Activated T-cell treated with anti-CD3 and anti-CD28 coated beads for 24 hours (primary cell): ENCODE measurements around the gene ETV2.
"Not testable (repeated sequence)": the region's sequence is repeated elsewhere in the genome, so short reads cannot be mapped to it uniquely, and the experiment has no call there.

Source experiments
- DNase-seq: peaks from one replicate; pipeline ENCODE4 v3.0.0-alpha.2; 2020; ENCODE audit warnings: low read depth

Gene ETV2

GRCh38 chr19:35641515-35642151, at the start of gene ETV2:
TSS of gene ETV2 (plus strand) at chr19:35641745. CDS start at chr19:35642461, 716 bp downstream.
- peak; percentile 22 for DNase-seq

GRCh38 chr19:35592226-35592625, 49.3 kb upstream of the ETV2 start:
- no peak for DNase-seq

DNA sequence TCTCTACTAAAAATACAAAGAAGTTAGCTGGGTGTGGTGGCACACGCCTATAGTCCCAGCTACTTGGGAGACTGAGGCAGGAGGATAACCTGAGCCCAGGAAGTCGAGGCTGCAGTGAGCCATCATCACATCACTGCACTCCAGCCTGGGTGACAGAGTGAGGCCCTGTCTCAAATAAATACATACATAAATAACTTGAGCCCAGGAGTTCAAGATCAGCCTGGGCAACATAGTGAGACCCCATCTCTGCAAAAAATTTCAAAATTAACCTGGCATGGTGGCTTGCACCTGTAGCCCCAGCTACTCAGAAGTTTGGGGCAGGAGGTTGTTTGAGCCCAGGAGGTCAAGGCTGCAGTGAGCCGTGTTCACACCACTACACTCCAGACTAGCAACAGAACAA, 46.5 kb upstream of the ETV2 start:
- not testable (repeated sequence) for DNase-seq

DNA sequence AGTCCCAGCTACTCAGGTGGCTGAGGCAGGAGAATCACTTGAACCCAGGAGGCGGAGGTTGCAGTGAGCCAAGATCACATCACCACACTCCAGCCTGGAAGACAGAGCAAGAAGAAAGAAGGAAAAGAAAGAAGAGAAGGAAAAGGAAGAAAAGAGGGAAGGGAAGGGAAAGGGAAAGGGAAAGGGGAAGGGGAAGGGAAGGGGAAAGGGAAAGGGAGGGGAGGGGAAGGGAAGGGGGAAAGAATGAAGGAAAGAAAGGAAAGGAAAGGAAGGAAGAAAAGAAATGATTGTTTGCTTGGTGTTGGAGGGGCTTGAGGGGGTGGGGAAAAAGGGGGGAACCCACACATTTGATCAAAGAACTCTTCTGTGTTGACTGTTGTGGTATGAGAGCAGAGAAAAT, 45.6 kb upstream of the ETV2 start:
- DNase-seq = no peak

DNA sequence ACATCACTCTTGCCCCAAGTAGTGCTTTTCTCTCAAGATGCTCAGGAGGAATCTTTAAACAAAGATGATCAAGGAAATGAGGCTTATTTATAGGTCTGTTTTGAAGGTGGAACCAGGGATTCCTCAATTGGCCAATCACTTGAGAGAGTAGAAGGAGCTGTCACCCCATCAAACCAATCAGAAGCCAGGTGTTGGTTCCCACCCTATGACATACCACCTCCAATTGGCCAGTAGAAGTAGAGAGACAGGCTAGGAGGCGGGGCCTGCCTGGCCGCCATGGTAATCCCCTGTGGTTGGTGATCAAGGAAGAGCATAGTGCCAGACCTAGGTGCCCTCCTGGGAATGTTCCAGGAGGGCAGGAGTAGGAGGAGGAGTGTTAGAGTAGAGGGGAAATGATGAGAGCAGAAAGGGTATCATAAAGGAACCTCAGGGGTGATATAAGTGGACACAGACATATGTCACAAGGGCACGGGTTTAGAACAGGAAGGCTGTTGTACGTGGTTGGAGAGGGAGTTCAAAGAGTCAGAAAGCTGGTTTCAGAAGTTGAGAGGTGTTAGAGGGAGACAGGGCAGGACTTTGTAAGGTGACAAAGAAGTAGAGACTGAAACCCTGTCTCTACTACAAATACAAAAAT, 45.1 kb upstream of the ETV2 start:
- DNase-seq = no peak

DNA sequence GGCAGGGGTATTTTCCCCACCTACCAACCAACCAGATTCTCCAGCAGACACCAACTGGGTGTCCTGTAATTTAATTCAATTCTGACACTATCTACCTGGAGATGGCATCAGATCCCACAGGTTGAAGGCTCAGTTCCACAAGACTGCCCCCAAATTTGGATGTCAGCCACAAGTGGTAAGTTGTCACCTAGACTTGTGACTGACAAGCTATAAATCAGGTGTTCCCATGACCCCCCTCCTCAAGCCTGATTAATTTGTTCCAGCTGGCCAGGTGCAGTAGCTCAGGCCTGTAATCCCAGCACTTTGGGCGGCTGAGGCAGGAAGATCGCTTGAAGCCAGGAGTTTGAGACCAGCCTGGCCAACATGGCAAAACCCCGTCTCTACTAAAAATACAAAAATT, 39.6 kb upstream of the ETV2 start:
- no peak for DNase-seq

- not testable (repeated sequence) for DNase-seq
Measured at GRCh38 chr19:35604436-35604835, 37.1 kb upstream of the ETV2 start.

GRCh38 chr19:35607170-35607569, 34.4 kb upstream of the ETV2 start:
- not testable (repeated sequence) for DNase-seq

DNA sequence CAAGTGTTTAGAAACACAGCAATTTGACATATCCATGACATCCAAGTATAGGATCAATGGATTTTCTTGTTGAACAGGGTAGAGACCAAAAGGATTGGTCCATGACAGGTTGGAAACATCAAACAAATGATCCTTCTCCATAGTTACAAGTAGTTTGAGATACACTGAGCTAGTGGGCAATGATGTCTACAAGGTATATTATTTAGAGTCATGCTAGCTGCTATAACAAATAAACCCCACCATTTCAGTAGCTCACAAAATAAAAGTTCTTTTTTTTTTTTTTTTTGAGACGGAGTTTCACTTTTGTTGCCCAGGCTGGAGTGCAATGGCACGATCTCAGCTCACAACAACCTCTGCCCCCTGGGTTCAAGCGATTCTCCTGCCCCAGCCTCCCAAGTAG, 33.9 kb upstream of the ETV2 start:
- no peak for DNase-seq

DNA sequence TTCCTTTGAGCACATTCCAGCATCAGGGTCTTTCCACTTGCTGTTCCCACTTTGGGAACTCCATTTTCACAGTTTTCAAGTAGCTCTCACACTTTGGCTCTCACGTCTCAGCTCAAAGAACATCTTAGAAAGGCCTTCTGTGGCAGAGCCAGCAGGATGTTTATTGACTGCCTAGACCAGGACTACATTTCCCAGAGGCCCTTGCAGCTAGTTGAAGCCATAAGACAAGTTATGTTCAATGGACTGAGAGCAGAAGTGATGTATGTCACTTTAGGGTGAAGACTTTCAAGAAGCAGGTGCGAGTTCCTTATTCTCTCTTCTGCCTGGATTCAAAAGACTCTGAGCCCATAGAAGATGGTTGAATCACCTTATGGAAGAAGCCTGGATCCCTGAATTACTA, 33.3 kb upstream of the ETV2 start:
- DNase-seq = no peak

DNA sequence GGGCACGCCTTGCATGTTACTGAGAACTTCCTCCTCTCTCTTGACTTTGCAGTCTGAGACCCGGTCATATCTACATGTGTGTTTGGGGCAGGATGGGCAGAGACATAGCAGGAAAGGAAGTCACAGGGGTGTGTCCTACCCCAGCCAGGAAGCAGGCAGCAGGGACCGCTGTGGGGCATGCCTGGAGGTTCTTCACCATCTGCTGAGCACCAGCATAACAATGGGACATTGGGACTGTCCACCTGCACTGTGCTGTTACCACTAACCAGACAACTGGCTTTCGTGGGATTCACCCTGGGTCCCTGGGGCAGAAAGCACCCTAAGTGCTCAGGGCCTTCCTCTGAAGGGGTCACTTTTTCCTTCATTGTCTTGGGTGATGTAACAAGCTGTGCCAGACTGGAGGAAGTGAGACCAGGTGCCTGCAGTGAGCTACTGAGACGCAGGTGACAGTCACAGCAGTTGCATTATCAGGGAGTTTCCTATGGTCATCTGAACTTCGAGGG, 31.6 kb upstream of the ETV2 start:
- DNase-seq = no peak

DNA sequence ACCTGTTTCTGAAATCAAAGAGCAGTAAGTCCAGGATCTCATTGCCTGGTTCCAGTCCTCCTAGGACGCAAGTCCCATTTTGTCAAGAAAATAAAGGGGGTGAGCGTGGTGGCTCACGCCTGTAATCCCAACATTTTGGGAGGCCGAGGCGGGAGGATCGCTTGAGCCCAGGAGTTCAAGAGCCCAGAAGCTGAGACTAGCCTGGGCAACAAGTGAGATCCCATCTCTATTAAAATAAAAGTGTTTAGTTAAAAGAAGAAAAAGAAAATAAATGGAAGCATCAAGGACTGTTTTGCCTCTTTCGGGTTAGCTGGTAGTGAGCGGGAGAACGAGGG, 29.4 kb upstream of the ETV2 start:
- no peak for DNase-seq

GRCh38 chr19:35612559-35613321, 28.8 kb upstream of the ETV2 start, which contains the start of gene HAUS5:
TSS of gene HAUS5 (plus strand) at chr19:35612735. CDS start at chr19:35612795, 60 bp downstream.
- peak; percentile 95 for DNase-seq

GRCh38 chr19:35613574-35613973, 28.0 kb upstream of the ETV2 start:
- DNase-seq = no peak

- no peak for DNase-seq
Measured at GRCh38 chr19:35615036-35615435, 26.5 kb upstream of the ETV2 start.

DNA sequence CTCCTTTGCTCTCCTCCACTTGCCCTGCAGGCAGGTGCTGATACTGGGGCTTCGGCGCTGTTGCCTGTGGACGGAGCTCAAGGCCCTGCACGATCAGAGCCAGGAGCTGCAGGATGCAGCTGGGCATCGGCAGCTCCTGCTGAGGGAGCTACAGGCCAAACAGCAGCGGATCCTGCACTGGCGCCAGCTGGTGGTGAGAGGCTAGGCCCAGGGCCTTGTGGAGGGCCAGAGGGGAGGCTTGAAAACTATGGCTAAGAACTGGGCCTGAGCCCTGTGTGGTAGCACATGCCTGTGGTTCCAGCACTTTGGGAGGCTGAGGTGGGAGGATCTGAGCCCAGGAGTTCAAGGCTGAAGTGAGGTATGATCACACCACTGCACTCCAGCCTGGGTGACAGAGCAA, 22.7 kb upstream of the ETV2 start:
- no peak for DNase-seq

DNA sequence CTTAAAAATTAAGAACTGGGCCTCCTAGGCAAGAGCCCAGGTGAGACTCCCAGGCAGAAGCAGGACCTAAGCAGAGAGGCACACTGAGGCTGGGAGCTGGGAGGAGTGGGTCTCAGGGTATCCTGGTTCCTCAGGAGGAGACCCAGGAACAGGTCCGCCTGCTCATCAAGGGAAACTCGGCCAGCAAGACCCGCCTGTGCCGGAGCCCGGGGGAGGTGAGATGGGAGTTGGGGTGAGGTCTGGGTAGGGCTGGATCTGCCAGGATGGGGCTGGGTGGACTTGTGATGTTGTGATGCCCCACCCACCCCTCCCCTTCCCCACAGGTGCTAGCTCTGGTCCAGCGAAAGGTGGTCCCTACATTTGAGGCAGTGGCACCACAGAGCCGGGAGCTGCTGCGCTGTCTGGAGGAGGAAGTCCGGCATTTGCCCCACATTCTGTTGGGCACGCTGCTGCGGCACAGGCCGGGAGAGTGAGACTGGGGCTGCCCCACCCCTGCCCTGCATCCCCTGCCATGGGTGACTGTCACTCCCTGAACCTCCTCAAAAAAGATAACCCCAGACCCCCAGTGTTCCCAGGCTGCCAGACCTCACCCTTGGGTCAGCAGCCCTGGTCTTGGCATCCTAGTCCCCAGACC, 22.1 kb upstream of the ETV2 start:
- no peak for DNase-seq

DNA sequence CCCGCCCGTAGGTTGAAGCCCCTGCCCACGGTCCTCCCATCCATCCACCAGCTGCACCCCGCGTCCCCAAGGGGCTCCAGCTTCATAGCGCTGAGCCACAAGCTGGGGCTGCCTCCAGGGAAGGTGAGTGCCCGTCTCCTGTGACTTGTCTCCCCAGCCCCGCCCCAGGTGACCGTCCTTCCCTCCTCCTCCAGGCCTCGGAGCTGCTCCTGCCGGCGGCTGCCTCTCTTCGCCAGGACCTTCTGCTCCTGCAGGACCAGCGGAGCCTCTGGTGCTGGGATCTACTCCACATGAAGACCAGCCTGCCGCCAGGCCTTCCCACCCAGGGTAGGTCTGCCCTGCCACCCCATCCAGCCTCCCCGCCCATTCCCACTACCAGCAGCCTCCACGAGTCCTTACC, 21.5 kb upstream of the ETV2 start:
- DNase-seq = no peak

DNA sequence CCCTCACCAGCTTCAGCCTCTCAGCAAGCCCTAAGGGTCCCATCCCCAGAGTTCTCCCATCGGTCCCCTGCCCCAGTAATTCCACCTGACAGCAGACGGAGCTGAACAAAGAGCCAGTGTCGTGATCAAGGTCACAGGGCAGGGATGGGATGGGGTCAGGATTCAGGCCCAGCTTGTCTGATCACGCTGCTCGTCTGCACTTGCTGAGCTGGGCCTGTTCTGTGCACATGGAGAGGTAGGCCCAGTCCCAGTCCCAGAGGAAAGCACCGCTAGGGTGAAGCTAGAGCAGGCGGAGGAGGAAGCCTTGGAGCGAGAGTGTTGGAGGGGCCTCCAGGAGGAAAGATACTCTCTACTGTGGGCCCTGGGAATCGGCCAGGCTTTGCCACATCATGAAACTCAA, 19.8 kb upstream of the ETV2 start:
- no peak for DNase-seq

- no peak for DNase-seq
Measured at GRCh38 chr19:35622750-35623149, 18.8 kb upstream of the ETV2 start.

GRCh38 chr19:35623327-35624010, 18.1 kb upstream of the ETV2 start:
- no peak for DNase-seq

- no peak for DNase-seq
Measured at GRCh38 chr19:35628264-35628564, 13.3 kb upstream of the ETV2 start.
